ENCODE results near the gene LOC128125822.

Gene LOC128125822

DNA sequence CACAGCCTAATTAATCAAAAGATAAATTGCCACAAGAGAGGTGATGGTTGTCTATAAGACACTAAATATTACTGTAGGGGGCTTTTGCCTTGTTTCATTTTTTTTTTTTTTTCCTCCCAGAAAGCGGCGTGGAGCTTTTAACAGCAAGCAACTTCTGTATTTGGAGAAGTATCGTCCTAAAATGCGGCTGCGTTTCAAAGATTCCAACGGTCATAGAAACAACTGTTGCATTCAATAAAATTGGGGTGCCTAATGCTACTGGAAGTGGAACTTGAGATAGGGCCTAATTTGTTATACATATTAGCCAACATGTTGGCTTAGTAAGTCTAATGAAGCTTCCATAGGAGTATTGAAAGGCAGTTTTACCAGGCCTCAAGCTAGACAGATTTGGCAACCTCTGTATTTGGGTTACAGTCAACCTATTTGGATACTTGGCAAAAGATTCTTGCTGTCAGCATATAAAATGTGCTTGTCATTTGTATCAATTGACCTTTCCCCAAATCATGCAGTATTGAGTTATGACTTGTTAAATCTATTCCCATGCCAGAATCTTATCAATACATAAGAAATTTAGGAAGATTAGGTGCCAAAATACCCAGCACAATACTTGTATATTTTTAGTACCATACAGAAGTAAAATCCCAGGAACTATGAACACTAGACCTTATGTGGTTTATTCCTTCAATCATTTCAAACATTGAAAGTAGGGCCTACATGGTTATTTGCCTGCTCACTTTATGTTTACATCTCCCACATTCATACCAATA is 7.8 kb downstream of the LOC128125822 start:
- Mint-ChIP-seq H3K27ac (no peak overlapping the region), H3K36me3 (ENCODE audit: low read depth) (peaks cover 56% of the 10 kb centered on the region)
- H3K79me2 ChIP-seq (replicated peaks; ENCODE audit: insufficient read depth), result peaks cover 33% of the 10 kb centered on the region

More for the DNA sequence above, 7.8 kb downstream of the LOC128125822 start:
- TF ChIP-seq, protein P1, sequence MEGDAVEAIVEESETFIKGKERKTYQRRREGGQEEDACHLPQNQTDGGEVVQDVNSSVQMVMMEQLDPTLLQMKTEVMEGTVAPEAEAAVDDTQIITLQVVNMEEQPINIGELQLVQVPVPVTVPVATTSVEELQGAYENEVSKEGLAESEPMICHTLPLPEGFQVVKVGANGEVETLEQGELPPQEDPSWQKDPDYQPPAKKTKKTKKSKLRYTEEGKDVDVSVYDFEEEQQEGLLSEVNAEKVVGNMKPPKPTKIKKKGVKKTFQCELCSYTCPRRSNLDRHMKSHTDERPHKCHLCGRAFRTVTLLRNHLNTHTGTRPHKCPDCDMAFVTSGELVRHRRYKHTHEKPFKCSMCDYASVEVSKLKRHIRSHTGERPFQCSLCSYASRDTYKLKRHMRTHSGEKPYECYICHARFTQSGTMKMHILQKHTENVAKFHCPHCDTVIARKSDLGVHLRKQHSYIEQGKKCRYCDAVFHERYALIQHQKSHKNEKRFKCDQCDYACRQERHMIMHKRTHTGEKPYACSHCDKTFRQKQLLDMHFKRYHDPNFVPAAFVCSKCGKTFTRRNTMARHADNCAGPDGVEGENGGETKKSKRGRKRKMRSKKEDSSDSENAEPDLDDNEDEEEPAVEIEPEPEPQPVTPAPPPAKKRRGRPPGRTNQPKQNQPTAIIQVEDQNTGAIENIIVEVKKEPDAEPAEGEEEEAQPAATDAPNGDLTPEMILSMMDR (conservative IDR thresholded peaks at IDR 0.05; ENCODE audit: low read depth in 2 of 2), result no peak
- TF ChIP-seq, protein P2, sequence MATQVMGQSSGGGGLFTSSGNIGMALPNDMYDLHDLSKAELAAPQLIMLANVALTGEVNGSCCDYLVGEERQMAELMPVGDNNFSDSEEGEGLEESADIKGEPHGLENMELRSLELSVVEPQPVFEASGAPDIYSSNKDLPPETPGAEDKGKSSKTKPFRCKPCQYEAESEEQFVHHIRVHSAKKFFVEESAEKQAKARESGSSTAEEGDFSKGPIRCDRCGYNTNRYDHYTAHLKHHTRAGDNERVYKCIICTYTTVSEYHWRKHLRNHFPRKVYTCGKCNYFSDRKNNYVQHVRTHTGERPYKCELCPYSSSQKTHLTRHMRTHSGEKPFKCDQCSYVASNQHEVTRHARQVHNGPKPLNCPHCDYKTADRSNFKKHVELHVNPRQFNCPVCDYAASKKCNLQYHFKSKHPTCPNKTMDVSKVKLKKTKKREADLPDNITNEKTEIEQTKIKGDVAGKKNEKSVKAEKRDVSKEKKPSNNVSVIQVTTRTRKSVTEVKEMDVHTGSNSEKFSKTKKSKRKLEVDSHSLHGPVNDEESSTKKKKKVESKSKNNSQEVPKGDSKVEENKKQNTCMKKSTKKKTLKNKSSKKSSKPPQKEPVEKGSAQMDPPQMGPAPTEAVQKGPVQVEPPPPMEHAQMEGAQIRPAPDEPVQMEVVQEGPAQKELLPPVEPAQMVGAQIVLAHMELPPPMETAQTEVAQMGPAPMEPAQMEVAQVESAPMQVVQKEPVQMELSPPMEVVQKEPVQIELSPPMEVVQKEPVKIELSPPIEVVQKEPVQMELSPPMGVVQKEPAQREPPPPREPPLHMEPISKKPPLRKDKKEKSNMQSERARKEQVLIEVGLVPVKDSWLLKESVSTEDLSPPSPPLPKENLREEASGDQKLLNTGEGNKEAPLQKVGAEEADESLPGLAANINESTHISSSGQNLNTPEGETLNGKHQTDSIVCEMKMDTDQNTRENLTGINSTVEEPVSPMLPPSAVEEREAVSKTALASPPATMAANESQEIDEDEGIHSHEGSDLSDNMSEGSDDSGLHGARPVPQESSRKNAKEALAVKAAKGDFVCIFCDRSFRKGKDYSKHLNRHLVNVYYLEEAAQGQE (IDR thresholded peaks at IDR 0.05; ENCODE audit: unreplicated experiment), result no peak
- no peak for TF ChIP-seq JUNB (IDR thresholded peaks at IDR 0.05; ENCODE audit: unreplicated experiment)
- TF ChIP-seq ZNF331 (CRISPR knock-in tag; IDR thresholded peaks at IDR 0.05; ENCODE audit: low read depth), result no peak
- no peak for TF ChIP-seq EZH2phosphoT487 (IDR thresholded peaks at IDR 0.05; ENCODE audit: unreplicated experiment)
- TF ChIP-seq, protein P3, sequence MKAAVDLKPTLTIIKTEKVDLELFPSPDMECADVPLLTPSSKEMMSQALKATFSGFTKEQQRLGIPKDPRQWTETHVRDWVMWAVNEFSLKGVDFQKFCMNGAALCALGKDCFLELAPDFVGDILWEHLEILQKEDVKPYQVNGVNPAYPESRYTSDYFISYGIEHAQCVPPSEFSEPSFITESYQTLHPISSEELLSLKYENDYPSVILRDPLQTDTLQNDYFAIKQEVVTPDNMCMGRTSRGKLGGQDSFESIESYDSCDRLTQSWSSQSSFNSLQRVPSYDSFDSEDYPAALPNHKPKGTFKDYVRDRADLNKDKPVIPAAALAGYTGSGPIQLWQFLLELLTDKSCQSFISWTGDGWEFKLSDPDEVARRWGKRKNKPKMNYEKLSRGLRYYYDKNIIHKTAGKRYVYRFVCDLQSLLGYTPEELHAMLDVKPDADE (IDR thresholded peaks at IDR 0.05), result no peak
- no peak for TF ChIP-seq POLR2AphosphoS5 (IDR thresholded peaks at IDR 0.05; ENCODE audit: low read depth)
- TF ChIP-seq ZNF114 (CRISPR knock-in tag; IDR thresholded peaks at IDR 0.05), result no peak
- TF ChIP-seq EZH2 (IDR thresholded peaks at IDR 0.05; ENCODE audit: low read depth, unreplicated experiment), result no peak
- no peak for TF ChIP-seq NANOG (IDR thresholded peaks at IDR 0.05; ENCODE audit: borderline replicate concordance)
- TF ChIP-seq, protein P4, sequence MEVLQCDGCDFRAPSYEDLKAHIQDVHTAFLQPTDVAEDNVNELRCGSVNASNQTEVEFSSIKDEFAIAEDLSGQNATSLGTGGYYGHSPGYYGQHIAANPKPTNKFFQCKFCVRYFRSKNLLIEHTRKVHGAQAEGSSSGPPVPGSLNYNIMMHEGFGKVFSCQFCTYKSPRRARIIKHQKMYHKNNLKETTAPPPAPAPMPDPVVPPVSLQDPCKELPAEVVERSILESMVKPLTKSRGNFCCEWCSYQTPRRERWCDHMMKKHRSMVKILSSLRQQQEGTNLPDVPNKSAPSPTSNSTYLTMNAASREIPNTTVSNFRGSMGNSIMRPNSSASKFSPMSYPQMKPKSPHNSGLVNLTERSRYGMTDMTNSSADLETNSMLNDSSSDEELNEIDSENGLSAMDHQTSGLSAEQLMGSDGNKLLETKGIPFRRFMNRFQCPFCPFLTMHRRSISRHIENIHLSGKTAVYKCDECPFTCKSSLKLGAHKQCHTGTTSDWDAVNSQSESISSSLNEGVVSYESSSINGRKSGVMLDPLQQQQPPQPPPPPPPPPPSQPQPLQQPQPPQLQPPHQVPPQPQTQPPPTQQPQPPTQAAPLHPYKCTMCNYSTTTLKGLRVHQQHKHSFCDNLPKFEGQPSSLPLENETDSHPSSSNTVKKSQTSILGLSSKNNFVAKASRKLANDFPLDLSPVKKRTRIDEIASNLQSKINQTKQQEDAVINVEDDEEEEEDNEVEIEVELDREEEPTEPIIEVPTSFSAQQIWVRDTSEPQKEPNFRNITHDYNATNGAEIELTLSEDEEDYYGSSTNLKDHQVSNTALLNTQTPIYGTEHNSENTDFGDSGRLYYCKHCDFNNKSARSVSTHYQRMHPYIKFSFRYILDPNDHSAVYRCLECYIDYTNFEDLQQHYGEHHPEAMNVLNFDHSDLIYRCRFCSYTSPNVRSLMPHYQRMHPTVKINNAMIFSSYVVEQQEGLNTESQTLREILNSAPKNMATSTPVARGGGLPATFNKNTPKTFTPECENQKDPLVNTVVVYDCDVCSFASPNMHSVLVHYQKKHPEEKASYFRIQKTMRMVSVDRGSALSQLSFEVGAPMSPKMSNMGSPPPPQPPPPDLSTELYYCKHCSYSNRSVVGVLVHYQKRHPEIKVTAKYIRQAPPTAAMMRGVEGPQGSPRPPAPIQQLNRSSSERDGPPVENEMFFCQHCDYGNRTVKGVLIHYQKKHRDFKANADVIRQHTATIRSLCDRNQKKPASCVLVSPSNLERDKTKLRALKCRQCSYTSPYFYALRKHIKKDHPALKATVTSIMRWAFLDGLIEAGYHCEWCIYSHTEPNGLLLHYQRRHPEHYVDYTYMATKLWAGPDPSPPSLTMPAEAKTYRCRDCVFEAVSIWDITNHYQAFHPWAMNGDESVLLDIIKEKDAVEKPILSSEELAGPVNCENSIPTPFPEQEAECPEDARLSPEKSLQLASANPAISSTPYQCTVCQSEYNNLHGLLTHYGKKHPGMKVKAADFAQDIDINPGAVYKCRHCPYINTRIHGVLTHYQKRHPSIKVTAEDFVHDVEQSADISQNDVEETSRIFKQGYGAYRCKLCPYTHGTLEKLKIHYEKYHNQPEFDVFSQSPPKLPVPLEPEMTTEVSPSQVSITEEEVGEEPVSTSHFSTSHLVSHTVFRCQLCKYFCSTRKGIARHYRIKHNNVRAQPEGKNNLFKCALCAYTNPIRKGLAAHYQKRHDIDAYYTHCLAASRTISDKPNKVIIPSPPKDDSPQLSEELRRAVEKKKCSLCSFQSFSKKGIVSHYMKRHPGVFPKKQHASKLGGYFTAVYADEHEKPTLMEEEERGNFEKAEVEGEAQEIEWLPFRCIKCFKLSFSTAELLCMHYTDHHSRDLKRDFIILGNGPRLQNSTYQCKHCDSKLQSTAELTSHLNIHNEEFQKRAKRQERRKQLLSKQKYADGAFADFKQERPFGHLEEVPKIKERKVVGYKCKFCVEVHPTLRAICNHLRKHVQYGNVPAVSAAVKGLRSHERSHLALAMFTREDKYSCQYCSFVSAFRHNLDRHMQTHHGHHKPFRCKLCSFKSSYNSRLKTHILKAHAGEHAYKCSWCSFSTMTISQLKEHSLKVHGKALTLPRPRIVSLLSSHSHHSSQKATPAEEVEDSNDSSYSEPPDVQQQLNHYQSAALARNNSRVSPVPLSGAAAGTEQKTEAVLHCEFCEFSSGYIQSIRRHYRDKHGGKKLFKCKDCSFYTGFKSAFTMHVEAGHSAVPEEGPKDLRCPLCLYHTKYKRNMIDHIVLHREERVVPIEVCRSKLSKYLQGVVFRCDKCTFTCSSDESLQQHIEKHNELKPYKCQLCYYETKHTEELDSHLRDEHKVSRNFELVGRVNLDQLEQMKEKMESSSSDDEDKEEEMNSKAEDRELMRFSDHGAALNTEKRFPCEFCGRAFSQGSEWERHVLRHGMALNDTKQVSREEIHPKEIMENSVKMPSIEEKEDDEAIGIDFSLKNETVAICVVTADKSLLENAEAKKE (CRISPR knock-in tag; IDR thresholded peaks at IDR 0.05), result no peak
- no peak for TF ChIP-seq CREB1 (CRISPR knock-in tag; IDR thresholded peaks at IDR 0.05; ENCODE audit: low read depth)
- no peak for TF ChIP-seq STAT1 (IDR thresholded peaks at IDR 0.05; ENCODE audit: unreplicated experiment)
- peaks cover 59% of the 10 kb centered on the region for H3K36me3 ChIP-seq (ENCODE audit: insufficient read depth)
- Mint-ChIP-seq H3K4me1 (peaks cover 3% of the 10 kb centered on the region; the same call in 2 of the 3 replicates), H3K4me3 (no peak overlapping the region), H3K27me3 (ENCODE audit: insufficient read depth, low read depth, poor library complexity) (peaks cover 4% of the 10 kb centered on the region), H3K9me3 (no peaks in the 10 kb centered on the region)
- H2AFZ ChIP-seq, result no peak overlapping the region
- H3K4me1 ChIP-seq (ENCODE audit: insufficient read depth), result peaks cover 1% of the 10 kb centered on the region
- H3K27me3 ChIP-seq (ENCODE audit: insufficient read depth), result no peaks in the 10 kb centered on the region
- no peaks in the 10 kb centered on the region for H3K9me2 ChIP-seq (ENCODE audit: insufficient read depth)
- no peak overlapping the region for H3K4me2 ChIP-seq
- H3K4me3 ChIP-seq, result no peak overlapping the region
- H4K20me1 ChIP-seq (replicated peaks; ENCODE audit: insufficient read depth), result peaks cover 26% of the 10 kb centered on the region
- ATAC-seq (no peak), DNase-seq (ENCODE audit: low spot score) (no peak)
- no peaks in the 10 kb centered on the region for H3F3A ChIP-seq (replicated peaks; ENCODE audit: low read depth)
- H3K27ac ChIP-seq (ENCODE audit: low read depth), result no peak overlapping the region

Measured in GM23338 (cell line).